GM13976 (cell line): ENCODE results near the gene GRK1.

ENCODE experiments used
- DNase-seq: peaks from one replicate; pipeline ENCODE4 v3.0.0; 2012; ENCODE audit warnings: low spot score
- in situ Hi-C: fragments of 300-500 bp; cut with MboI; formaldehyde crosslinking; loops from one replicate; pipeline ENCODE4 v1.12.0; 2022; ENCODE audit warnings: low sequenced_read_pairs, mixed read lengths, inconsistent platforms; ENCODE audit not compliant: unreplicated experiment
- TF ChIP-seq, protein P1 (sequence below): IDR thresholded peaks from 2 replicates; pipeline ENCODE4 v1.5.1; 2012; ENCODE audit warnings: borderline replicate concordance, mild to moderate bottlenecking; ENCODE audit not compliant: insufficient read depth; ENCODE audit errors: extremely low read depth, missing control alignments, control extremely low read depth

The GRK1 gene

DNA sequence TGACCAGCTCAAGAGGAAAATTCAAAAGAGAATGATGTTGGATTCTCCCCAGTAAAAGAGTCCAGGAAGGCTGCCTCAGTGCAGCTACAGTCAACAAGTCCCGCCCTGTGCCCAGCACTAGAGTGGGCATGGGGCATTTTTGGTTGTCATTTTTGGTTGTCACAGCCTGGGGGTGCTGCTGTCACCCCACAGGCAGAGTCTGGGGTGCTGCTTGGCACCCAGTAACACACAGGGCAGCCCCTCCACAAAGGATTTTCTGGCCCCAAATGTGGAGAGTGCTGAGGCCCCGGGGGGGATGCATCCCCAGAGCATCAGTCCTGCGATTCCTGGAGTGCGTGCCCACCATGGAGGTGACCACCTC is 63.8 kb downstream of the GRK1 start:
- DNase-seq = no peak
- in situ Hi-C loops = no loop called here
- TF ChIP-seq, protein P1, sequence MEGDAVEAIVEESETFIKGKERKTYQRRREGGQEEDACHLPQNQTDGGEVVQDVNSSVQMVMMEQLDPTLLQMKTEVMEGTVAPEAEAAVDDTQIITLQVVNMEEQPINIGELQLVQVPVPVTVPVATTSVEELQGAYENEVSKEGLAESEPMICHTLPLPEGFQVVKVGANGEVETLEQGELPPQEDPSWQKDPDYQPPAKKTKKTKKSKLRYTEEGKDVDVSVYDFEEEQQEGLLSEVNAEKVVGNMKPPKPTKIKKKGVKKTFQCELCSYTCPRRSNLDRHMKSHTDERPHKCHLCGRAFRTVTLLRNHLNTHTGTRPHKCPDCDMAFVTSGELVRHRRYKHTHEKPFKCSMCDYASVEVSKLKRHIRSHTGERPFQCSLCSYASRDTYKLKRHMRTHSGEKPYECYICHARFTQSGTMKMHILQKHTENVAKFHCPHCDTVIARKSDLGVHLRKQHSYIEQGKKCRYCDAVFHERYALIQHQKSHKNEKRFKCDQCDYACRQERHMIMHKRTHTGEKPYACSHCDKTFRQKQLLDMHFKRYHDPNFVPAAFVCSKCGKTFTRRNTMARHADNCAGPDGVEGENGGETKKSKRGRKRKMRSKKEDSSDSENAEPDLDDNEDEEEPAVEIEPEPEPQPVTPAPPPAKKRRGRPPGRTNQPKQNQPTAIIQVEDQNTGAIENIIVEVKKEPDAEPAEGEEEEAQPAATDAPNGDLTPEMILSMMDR = peak; percentile 9

DNA sequence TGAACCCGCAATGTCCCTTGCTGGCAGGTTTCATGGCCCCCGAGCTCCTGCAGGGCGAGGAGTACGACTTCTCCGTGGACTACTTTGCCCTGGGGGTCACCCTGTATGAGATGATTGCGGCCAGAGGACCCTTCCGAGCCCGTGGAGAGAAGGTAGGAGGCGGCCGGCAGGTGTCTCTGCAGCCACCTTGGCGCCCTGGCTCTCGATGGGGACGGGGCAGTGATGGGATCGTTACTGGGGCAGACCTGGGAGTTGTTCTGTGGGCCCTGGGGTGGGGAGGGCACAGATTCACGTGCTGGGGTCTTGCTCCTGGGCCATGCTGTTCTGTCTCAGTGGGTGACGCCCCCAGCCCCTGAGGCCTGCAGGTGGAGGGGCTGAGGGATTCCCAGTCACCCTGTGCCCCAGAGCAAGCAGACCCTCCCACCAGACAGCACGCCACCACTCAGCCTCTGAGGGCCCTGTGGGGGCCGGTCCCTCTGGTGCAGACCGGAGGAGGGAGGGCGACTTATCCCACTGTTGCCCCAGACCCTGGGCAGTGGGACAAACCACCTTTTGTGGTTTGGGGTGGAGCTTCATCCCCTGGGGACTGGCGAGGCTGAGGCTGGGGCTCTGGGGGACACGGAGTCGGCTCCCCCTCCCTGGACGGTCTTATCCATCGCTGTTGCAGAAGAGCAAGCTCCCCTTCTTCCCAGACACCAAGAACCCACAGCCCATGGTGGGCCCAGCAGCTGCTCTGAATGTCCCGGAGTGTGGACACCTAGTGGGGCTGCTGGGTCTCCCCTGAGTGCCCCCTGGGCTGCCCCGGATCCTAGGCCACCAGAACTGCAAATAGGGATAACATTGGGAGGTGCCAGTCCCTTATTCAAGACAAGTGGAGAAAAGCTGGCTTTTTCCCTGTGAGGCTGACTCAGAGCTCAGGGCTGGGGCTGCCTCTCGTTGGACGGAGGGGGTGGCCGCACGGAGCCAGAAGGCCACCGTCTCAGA is 64.5 kb downstream of the GRK1 start:
- TF ChIP-seq, protein P1 = no peak
- in situ Hi-C loops = no loop called here
- no peak for DNase-seq

DNA sequence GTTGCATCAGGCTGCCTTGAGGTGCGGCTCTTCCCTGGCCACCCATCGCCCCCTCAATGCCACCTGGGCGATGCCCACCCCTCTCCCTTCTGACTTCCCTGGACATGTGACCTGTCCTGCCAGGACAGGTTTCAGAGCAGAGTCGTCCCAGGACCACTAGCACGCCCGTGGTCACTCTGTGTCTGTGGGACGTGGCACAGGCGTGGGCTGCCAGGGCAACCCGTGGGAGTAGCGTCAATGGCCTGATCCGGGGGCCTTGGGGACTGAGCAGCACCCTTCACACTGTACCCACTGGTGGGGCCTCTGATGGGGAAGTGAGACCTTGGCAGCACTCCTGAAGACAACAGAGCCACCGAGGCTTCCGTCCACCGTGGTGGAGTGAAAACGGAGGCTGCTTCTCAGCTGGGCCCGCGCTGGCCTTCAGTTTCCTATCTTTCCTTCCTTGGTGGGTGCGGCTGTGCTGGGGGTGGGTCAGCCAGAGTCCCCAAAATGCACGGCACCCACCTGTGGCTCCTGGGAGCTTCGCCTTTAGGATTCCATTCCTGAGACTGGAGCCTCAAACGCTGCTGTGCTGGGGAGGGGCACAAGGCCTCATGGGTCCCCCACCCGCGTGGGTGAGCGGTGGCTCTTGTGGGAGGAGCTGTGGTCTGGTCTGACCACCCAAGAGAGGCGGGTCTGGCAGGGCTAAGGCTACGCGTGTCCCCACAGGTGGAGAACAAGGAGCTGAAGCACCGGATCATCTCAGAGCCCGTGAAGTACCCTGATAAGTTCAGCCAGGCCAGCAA is 65.3 kb downstream of the GRK1 start:
- TF ChIP-seq, protein P1 = no peak
- DNase-seq = no peak
- in situ Hi-C loops = no loop called here

DNA sequence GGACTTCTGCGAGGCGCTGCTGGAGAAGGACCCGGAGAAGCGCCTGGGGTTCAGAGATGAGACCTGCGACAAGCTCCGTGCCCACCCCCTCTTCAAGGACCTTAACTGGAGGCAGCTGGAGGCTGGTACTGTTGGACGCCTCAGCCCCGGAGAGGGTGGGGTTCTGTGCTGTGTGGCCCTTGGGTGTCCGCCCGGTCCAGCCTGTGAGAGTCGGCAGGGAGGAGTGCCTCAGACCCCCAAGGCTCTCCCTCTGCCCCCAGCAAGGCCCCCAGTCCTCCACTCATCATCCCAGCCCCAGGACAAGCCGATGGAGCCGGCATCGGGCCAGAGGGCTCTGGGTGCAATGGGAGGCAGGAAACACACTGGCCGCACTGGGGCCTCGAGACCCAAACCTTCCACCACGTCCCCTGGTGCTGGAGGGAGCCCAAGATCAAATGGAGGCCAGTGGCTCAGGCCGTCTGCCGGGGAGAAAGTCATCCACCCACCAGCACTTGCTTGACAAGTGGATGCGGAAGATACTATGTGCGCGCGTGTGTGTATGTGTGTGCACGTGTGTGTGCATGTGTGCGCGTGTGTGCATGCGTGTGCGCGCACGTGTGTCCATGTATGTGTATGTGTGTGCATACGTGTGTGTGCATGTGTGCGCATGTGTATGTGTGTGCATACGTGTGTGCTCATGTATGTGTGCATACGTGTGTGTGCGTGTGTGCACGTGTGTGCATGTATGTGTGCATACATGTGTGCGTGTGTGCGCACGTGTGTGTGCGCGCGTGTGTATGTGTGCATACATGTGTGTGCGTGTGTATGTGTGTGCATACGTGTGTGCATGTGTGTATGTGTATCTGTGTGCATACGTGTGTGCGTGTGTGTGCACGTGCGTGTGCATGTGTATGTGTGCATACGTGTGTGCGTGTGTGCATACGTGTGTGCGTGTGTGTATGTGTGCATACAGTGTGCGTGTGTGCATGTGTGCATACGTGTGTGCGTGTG is 66.2 kb downstream of the GRK1 start:
- in situ Hi-C loops = no loop called here
- DNase-seq = no peak
- TF ChIP-seq, protein P1 = no peak

DNA sequence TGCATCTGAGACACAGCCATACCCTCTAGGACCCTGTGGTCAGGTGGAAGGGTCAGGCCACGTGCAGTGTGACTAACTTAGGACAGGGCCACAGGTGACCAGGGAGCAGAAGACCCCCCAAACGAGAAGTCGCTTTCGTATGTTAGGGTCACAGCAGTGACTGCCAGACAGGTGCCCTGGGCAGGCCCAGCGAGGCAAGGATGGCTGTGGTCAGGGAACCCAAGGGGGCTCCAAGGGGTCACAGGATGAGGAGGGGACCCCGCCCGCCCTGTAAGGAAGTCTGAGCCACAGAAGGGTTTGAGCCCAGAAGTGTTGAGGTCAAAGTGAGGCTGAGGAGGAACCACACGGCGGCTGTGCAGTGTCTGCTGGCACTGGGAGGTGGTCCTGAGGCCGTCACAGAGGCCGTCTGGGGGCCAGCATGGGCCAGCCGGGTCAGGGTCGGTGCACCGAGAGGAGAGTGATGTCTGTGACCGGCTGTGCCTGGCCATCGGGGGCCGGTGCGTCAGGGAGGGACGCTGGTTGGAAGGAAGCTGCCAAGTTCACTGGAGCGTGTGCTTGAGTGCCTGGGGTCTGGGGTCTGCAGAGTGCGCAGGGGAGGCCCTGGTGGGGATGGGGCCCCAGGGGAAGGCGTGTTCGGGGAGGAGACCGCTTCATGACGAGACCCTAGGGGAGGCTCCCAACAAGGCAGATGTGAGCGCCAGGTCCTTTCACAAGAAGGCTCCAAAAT is 67.2 kb downstream of the GRK1 start:
- no peak for DNase-seq
- in situ Hi-C loops = no loop called here
- TF ChIP-seq, protein P1 = no peak
